HepG2 (cell line): ENCODE results near the gene FAM174C. TPM values are rescaled to one million over a fixed set of nuclear protein-coding genes. Genes with fewer than 3 reads are reported as not detected.
A peak's percentile ranks its signal among the peaks of the same experiment; 100 is the strongest.

Experiments used
- ARNT2 ChIP-seq: sonication (generic); formaldehyde crosslinking; IDR thresholded peaks from 2 replicates; pipeline ENCODE4 v1.8.0; 2022; ENCODE audit warnings: mild to moderate bottlenecking, low read depth, missing genetic modification reagents, moderate library complexity
- ETV5 ChIP-seq: IDR thresholded peaks from 2 replicates; pipeline ENCODE4 v1.6.1; 2018; ENCODE audit warnings: missing biosample characterization, missing genetic modification reagents, inconsistent platforms, borderline replicate concordance
- IRX3 ChIP-seq: sonication (generic); formaldehyde crosslinking; IDR thresholded peaks from 2 replicates; pipeline ENCODE4 v1.8.1; 2023; ENCODE audit warnings: mild to moderate bottlenecking, low read depth, missing genetic modification reagents, borderline replicate concordance
- MAFG ChIP-seq: sonication (generic); formaldehyde crosslinking; IDR thresholded peaks from 2 replicates; pipeline ENCODE4 v1.5.1; 2020; ENCODE audit warnings: mild to moderate bottlenecking, missing genetic modification reagents
- PRMT3 ChIP-seq: sonication (generic); formaldehyde crosslinking; IDR thresholded peaks from 2 replicates; pipeline ENCODE4 v1.8.1; 2022; ENCODE audit warnings: low read depth, mild to moderate bottlenecking, moderate library complexity, missing genetic modification reagents, borderline replicate concordance
- SSRP1 ChIP-seq: IDR thresholded peaks from 2 replicates; pipeline ENCODE4 v1.6.1; 2016; ENCODE audit warnings: control low read depth
- ZNF484 ChIP-seq: sonication (generic); formaldehyde crosslinking; IDR thresholded peaks from 2 replicates; pipeline ENCODE4 v1.5.1; 2020; ENCODE audit warnings: mild to moderate bottlenecking, low read depth, missing genetic modification reagents, borderline replicate concordance
- ZSCAN12 ChIP-seq: sonication (generic); formaldehyde crosslinking; IDR thresholded peaks from 2 replicates; pipeline ENCODE4 v1.9.0; 2021; ENCODE audit warnings: mild to moderate bottlenecking, missing genetic modification reagents
- polyA plus RNA-seq, 8 experiments: library from polyadenylated mRNA; depleted of rRNA in 3 of 8; stranded (reverse) in 7 of 8; unstranded in 1 of 8; fragments of >200 nt; fragmentation: Illumina TruSeq in 4 of 8; extraction: Trizol in 4 of 8; gene quantifications; 2 replicates each; pipeline versions ENCODE4 v1.2.1 to v1.2.3, GENCODE V29; 2011 to 2016; ENCODE audit warnings: low read depth in 4 of 8, missing spikeins in 1 of 8, mixed read lengths in 1 of 8; ENCODE audit not compliant: insufficient read depth in 1 of 8
- total RNA-seq, 5 experiments: library from RNA; depleted of rRNA; stranded (reverse); fragments of >200 nt; fragmentation: Illumina TruSeq; extraction: Trizol; gene quantifications; 2 replicates each; pipeline ENCODE4 v1.2.3, GENCODE V29; 2016; ENCODE audit warnings: low read depth in 1 of 5
- TF ChIP-seq, protein P1 (sequence below): sonication (generic); formaldehyde crosslinking; IDR thresholded peaks from 2 replicates; pipeline ENCODE4 v1.4.0; 2020; ENCODE audit warnings: mild to moderate bottlenecking, missing genetic modification reagents
- TF ChIP-seq, protein P2 (sequence below): IDR thresholded peaks from 2 replicates; pipeline ENCODE4 v1.6.1; 2016; ENCODE audit warnings: missing compliant biosample characterization, missing genetic modification reagents, borderline replicate concordance
- TF ChIP-seq, protein P3 (sequence below): sonication (generic); formaldehyde crosslinking; IDR thresholded peaks from 2 replicates; pipeline ENCODE4 v1.4.0; 2020; ENCODE audit warnings: missing genetic modification reagents

FAM174C gene
- total and polyA plus RNA-seq, 2 of the 13 experiments (the other 11 are each of a cell fraction or from before 2014, with no cell fraction given): 19.5 to 31.3 TPM

DNA sequence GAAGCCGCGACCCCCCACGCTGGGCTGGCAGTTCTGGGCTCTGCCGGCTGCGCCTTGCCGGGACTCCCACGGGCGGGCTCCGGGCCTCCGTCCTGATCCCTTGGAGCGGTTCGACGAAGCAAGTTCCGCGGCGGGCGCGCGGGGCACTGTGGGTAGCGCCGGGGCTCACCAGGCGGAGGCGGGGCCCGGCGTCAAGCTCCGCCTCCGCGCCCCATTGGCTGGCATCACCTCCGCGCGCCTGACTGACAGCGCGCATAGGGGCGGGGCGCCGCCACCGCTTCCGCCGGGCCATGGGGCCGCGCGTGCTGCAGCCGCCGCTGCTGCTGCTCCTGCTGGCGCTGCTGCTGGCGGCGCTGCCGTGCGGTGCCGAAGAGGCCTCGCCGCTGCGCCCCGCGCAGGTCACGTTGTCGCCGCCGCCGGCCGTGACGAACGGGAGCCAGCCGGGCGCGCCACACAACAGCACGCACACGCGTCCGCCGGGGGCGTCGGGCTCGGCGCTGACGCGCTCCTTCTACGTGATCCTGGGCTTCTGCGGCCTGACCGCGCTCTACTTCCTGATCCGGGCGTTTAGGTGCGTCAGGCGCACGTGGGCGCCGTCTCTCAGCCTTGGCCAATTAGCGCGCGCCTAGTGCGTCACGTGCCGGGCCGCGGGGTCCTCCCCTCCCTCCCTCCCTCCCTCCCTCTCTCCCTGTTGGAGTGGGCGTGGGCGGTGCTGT lies at the start of gene FAM174C (continued):
- TF ChIP-seq, protein P1, sequence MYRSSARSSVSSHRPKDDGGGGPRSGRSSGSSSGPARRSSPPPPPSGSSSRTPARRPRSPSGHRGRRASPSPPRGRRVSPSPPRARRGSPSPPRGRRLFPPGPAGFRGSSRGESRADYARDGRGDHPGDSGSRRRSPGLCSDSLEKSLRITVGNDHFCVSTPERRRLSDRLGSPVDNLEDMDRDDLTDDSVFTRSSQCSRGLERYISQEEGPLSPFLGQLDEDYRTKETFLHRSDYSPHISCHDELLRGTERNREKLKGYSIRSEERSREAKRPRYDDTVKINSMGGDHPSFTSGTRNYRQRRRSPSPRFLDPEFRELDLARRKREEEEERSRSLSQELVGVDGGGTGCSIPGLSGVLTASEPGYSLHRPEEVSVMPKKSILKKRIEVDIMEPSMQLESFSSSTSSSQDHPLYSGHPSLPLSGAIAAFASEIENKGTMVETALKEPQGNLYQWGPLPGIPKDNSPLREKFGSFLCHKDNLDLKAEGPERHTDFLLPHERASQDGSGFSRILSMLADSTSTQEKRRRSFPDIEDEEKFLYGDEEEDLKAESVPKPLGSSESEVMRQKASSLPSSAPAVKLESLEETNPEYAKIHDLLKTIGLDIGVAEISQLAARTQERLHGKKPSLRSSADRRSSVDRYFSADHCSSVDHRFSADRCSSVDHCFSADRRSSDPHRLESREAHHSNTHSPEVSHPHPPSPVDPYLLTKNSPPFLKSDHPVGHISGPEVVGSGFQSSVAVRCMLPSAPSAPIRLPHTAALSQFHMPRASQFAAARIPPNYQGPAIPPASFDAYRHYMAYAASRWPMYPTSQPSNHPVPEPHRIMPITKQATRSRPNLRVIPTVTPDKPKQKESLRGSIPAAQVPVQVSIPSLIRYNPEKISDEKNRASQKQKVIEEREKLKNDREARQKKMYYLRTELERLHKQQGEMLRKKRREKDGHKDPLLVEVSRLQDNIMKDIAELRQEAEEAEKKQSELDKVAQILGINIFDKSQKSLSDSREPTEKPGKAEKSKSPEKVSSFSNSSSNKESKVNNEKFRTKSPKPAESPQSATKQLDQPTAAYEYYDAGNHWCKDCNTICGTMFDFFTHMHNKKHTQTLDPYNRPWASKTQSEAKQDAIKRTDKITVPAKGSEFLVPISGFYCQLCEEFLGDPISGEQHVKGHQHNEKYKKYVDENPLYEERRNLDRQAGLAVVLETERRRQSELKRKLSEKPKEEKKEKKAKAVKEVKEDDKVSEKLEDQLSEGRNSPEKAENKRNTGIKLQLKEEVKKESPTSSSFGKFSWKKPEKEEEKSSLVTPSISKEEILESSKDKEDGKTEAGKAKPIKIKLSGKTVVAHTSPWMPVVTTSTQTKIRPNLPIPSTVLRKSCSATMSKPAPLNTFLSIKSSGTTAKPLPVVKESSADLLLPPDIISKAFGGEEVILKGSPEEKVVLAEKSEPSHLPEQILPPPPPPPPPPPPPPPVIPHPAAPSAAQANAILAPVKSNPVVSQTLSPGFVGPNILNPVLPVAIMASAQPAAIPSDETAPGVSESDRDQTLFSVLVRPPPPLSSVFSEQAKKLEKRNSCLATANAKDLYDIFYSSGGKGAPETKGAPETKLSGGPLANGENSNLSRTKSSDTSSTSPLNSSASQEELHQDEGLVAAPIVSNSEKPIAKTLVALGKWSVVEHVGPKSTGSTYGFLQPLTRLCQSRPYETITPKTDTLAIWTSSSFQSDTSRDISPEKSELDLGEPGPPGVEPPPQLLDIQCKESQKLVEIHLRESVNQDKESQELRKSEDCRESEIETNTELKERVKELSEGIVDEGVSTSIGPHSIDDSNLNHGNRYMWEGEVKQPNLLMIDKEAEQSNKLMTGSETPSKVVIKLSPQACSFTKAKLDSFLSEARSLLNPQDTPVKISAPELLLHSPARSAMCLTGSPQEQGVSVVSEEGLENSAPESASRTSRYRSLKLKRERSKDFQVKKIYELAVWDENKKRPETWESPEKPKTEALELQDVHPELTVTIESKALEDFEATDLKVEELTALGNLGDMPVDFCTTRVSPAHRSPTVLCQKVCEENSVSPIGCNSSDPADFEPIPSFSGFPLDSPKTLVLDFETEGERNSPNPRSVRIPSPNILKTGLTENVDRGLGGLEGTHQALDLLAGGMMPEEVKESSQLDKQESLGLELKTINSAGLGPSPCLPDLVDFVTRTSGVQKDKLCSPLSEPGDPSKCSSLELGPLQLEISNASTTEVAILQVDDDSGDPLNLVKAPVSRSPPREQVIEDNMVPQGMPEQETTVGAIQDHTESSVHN: peak; percentile 74; the same call in 1 of the 2 replicates
- TF ChIP-seq ARNT2 (CRISPR knock-in tag) (peak; percentile 85), IRX3 (peak; percentile 85), PRMT3 (CRISPR knock-in tag) (peak; percentile 88; the same call in 1 of the 2 replicates), ZSCAN12 (CRISPR knock-in tag) (peak; percentile 7; the same call in 1 of the 2 replicates), ETV5 (0 out of 2 replicates have a peak, but pooled peaks have one; percentile 5), SSRP1 (CRISPR knock-in tag) (0 out of 2 replicates have a peak, but pooled peaks have one; percentile 72), ZNF484 (CRISPR knock-in tag) (no peak), MAFG (no peak)
- TF ChIP-seq, protein P2, sequence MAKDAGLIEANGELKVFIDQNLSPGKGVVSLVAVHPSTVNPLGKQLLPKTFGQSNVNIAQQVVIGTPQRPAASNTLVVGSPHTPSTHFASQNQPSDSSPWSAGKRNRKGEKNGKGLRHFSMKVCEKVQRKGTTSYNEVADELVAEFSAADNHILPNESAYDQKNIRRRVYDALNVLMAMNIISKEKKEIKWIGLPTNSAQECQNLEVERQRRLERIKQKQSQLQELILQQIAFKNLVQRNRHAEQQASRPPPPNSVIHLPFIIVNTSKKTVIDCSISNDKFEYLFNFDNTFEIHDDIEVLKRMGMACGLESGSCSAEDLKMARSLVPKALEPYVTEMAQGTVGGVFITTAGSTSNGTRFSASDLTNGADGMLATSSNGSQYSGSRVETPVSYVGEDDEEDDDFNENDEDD (CRISPR knock-in tag): peak; percentile 71; the same call in 1 of the 2 replicates
- TF ChIP-seq, protein P3, sequence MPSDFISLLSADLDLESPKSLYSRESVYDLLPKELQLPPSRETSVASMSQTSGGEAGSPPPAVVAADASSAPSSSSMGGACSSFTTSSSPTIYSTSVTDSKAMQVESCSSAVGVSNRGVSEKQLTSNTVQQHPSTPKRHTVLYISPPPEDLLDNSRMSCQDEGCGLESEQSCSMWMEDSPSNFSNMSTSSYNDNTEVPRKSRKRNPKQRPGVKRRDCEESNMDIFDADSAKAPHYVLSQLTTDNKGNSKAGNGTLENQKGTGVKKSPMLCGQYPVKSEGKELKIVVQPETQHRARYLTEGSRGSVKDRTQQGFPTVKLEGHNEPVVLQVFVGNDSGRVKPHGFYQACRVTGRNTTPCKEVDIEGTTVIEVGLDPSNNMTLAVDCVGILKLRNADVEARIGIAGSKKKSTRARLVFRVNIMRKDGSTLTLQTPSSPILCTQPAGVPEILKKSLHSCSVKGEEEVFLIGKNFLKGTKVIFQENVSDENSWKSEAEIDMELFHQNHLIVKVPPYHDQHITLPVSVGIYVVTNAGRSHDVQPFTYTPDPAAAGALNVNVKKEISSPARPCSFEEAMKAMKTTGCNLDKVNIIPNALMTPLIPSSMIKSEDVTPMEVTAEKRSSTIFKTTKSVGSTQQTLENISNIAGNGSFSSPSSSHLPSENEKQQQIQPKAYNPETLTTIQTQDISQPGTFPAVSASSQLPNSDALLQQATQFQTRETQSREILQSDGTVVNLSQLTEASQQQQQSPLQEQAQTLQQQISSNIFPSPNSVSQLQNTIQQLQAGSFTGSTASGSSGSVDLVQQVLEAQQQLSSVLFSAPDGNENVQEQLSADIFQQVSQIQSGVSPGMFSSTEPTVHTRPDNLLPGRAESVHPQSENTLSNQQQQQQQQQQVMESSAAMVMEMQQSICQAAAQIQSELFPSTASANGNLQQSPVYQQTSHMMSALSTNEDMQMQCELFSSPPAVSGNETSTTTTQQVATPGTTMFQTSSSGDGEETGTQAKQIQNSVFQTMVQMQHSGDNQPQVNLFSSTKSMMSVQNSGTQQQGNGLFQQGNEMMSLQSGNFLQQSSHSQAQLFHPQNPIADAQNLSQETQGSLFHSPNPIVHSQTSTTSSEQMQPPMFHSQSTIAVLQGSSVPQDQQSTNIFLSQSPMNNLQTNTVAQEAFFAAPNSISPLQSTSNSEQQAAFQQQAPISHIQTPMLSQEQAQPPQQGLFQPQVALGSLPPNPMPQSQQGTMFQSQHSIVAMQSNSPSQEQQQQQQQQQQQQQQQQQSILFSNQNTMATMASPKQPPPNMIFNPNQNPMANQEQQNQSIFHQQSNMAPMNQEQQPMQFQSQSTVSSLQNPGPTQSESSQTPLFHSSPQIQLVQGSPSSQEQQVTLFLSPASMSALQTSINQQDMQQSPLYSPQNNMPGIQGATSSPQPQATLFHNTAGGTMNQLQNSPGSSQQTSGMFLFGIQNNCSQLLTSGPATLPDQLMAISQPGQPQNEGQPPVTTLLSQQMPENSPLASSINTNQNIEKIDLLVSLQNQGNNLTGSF (CRISPR knock-in tag): no peak
